ENCODE data around the gene OR14A2.

DNA sequence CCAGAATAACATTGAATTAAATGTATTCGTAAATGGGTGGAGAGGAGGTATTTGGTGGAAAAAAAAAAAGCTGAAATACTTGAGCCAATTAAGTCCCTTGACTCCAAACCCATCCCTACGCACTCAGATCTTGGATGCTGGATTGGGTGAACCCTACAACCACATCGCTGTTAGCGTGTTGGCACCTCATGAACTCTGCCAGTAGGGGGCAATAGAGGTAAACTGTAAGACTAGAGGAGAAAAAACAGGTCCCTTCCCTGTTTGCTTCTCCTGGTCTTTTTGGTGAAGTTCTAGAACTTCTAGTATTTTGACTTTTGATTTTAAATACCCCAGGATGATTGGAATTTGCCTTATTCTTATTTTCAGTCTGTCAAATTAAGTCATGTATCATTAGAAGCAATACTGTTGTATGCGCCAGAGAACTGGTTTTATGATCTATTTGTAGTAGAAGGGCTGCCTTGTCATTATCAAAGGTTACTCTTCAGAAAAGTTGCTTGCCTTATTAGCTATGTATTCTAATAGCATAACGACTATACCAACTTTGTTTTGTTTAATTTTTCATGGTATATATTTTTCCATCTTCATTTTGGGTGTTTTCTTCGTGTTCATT lies 66.5 kb downstream of the OR14A2 start:
- no peak for TF ChIP-seq ARNTL (CRISPR knock-in tag; IDR thresholded peaks at IDR 0.05; ENCODE audit: borderline replicate concordance, low read depth)
- no peak for TF ChIP-seq ZNF8 (CRISPR knock-in tag; IDR thresholded peaks at IDR 0.05)
- TF ChIP-seq, protein P1, sequence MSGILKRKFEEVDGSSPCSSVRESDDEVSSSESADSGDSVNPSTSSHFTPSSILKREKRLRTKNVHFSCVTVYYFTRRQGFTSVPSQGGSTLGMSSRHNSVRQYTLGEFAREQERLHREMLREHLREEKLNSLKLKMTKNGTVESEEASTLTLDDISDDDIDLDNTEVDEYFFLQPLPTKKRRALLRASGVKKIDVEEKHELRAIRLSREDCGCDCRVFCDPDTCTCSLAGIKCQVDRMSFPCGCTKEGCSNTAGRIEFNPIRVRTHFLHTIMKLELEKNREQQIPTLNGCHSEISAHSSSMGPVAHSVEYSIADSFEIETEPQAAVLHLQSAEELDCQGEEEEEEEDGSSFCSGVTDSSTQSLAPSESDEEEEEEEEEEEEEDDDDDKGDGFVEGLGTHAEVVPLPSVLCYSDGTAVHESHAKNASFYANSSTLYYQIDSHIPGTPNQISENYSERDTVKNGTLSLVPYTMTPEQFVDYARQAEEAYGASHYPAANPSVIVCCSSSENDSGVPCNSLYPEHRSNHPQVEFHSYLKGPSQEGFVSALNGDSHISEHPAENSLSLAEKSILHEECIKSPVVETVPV (CRISPR knock-in tag; IDR thresholded peaks at IDR 0.05) = no peak
- no peak for TF ChIP-seq ZC3H10 (CRISPR knock-in tag; IDR thresholded peaks at IDR 0.05)
- TF ChIP-seq, protein P2, sequence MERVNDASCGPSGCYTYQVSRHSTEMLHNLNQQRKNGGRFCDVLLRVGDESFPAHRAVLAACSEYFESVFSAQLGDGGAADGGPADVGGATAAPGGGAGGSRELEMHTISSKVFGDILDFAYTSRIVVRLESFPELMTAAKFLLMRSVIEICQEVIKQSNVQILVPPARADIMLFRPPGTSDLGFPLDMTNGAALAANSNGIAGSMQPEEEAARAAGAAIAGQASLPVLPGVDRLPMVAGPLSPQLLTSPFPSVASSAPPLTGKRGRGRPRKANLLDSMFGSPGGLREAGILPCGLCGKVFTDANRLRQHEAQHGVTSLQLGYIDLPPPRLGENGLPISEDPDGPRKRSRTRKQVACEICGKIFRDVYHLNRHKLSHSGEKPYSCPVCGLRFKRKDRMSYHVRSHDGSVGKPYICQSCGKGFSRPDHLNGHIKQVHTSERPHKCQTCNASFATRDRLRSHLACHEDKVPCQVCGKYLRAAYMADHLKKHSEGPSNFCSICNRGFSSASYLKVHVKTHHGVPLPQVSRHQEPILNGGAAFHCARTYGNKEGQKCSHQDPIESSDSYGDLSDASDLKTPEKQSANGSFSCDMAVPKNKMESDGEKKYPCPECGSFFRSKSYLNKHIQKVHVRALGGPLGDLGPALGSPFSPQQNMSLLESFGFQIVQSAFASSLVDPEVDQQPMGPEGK (CRISPR knock-in tag; IDR thresholded peaks at IDR 0.05; ENCODE audit: borderline replicate concordance) = no peak
- TF ChIP-seq TOX (CRISPR knock-in tag; IDR thresholded peaks at IDR 0.05; ENCODE audit: borderline replicate concordance) = no peak
- TF ChIP-seq ZFP30 (CRISPR knock-in tag; IDR thresholded peaks at IDR 0.05) = no peak
- TF ChIP-seq, protein P3, sequence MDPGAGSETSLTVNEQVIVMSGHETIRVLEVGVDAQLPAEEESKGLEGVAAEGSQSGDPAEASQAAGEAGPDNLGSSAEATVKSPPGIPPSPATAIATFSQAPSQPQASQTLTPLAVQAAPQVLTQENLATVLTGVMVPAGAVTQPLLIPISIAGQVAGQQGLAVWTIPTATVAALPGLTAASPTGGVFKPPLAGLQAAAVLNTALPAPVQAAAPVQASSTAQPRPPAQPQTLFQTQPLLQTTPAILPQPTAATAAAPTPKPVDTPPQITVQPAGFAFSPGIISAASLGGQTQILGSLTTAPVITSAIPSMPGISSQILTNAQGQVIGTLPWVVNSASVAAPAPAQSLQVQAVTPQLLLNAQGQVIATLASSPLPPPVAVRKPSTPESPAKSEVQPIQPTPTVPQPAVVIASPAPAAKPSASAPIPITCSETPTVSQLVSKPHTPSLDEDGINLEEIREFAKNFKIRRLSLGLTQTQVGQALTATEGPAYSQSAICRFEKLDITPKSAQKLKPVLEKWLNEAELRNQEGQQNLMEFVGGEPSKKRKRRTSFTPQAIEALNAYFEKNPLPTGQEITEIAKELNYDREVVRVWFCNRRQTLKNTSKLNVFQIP (CRISPR knock-in tag; IDR thresholded peaks at IDR 0.05; ENCODE audit: borderline replicate concordance, low read depth) = no peak
- TF ChIP-seq RARB (CRISPR knock-in tag; IDR thresholded peaks at IDR 0.05) = no peak
- TF ChIP-seq ISL1 (CRISPR knock-in tag; IDR thresholded peaks at IDR 0.05) = no peak
- no peak for TF ChIP-seq SNAI2 (CRISPR knock-in tag; IDR thresholded peaks at IDR 0.05)
- no peak for TF ChIP-seq OSR1 (CRISPR knock-in tag; IDR thresholded peaks at IDR 0.05)
